ENCODE data around the gene KRTAP29-1. TPM values are rescaled to one million over a fixed set of nuclear protein-coding genes. Genes with fewer than 3 reads are reported as not detected.

Gene KRTAP29-1
- total and polyA plus RNA-seq, 2 donors (not counting 1 experiment from before 2014, with no cell fraction given) = not detected

GRCh38 chr17:41334385-41335305 is 32.0 kb upstream of the KRTAP29-1 start:
- no peak overlapping the region for H3K4me3 ChIP-seq (replicated peaks in 1 of 4; ENCODE audit: control extremely low read depth in 1 of 4, insufficient read depth in 1 of 4, low read depth in 3 of 4, low read length in 4 of 4)

GRCh38 chr17:41333836-41334235 is 31.2 kb upstream of the KRTAP29-1 start:
- Histone ChIP-seq H3K27ac (ENCODE audit: insufficient read depth, low read length) (no peak overlapping the region), H3K9ac (ENCODE audit: insufficient read depth, low read length) (no peak overlapping the region), H3K79me2 (ENCODE audit: control insufficient read depth, insufficient read depth, low read length) (no peaks in the 10 kb centered on the region), H3K4me2 (ENCODE audit: extremely low read depth, insufficient read depth, low read length) (no peak overlapping the region), H3K9me3 (ENCODE audit: control insufficient read depth, insufficient read depth, low read depth, low read length) (no peaks in the 10 kb centered on the region), H4K20me1 (ENCODE audit: control insufficient read depth, extremely low read depth, insufficient read depth, low read length) (no peaks in the 10 kb centered on the region), H3K4me1 (ENCODE audit: control insufficient read depth, extremely low read depth, insufficient read depth, low read length) (no peaks in the 10 kb centered on the region), H3K36me3 (ENCODE audit: control insufficient read depth, insufficient read depth, low read length) (no peaks in the 10 kb centered on the region), H2AFZ (ENCODE audit: low read length) (no peak overlapping the region), H3K4me3 (replicated peaks in 1 of 4; ENCODE audit: control extremely low read depth in 1 of 4, insufficient read depth in 1 of 4, low read depth in 3 of 4, low read length in 4 of 4) (no peak overlapping the region), H3K27me3 (ENCODE audit: control insufficient read depth, insufficient read depth, low read length) (peaks cover 4% of the 10 kb centered on the region)
- DNase-seq (ENCODE audit: low read depth in 2 of 2) = no peak
- TF ChIP-seq, protein P1, sequence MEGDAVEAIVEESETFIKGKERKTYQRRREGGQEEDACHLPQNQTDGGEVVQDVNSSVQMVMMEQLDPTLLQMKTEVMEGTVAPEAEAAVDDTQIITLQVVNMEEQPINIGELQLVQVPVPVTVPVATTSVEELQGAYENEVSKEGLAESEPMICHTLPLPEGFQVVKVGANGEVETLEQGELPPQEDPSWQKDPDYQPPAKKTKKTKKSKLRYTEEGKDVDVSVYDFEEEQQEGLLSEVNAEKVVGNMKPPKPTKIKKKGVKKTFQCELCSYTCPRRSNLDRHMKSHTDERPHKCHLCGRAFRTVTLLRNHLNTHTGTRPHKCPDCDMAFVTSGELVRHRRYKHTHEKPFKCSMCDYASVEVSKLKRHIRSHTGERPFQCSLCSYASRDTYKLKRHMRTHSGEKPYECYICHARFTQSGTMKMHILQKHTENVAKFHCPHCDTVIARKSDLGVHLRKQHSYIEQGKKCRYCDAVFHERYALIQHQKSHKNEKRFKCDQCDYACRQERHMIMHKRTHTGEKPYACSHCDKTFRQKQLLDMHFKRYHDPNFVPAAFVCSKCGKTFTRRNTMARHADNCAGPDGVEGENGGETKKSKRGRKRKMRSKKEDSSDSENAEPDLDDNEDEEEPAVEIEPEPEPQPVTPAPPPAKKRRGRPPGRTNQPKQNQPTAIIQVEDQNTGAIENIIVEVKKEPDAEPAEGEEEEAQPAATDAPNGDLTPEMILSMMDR (conservative IDR thresholded peaks at IDR 0.05 in 1 of 2, IDR thresholded peaks at IDR 0.05 in 1 of 2; ENCODE audit: low read depth in 1 of 2, low read length in 2 of 2) = no peak
- no peak for TF ChIP-seq EZH2 (IDR thresholded peaks at IDR 0.05; ENCODE audit: low read length, missing control alignments)

More at GRCh38 chr17:41334385-41335305, 32.0 kb upstream of the KRTAP29-1 start:
- Histone ChIP-seq H3K27me3 (ENCODE audit: control insufficient read depth, insufficient read depth, low read length) (peaks cover 5% of the 10 kb centered on the region), H3K4me2 (ENCODE audit: extremely low read depth, insufficient read depth, low read length) (no peak overlapping the region), H3K9ac (ENCODE audit: insufficient read depth, low read length) (no peak overlapping the region), H4K20me1 (ENCODE audit: control insufficient read depth, extremely low read depth, insufficient read depth, low read length) (no peaks in the 10 kb centered on the region), H3K36me3 (ENCODE audit: control insufficient read depth, insufficient read depth, low read length) (no peaks in the 10 kb centered on the region), H3K4me1 (ENCODE audit: control insufficient read depth, extremely low read depth, insufficient read depth, low read length) (no peaks in the 10 kb centered on the region), H3K79me2 (ENCODE audit: control insufficient read depth, insufficient read depth, low read length) (no peaks in the 10 kb centered on the region), H2AFZ (ENCODE audit: low read length) (no peak overlapping the region), H3K27ac (ENCODE audit: insufficient read depth, low read length) (no peak overlapping the region), H3K9me3 (ENCODE audit: control insufficient read depth, insufficient read depth, low read depth, low read length) (no peaks in the 10 kb centered on the region)
- DNase-seq (ENCODE audit: low read depth in 2 of 2) = no peak
- no peak for TF ChIP-seq EZH2 (IDR thresholded peaks at IDR 0.05; ENCODE audit: low read length, missing control alignments)
- TF ChIP-seq, protein P1 (conservative IDR thresholded peaks at IDR 0.05 in 1 of 2, IDR thresholded peaks at IDR 0.05 in 1 of 2; ENCODE audit: low read depth in 1 of 2, low read length in 2 of 2) = no peak

DNA sequence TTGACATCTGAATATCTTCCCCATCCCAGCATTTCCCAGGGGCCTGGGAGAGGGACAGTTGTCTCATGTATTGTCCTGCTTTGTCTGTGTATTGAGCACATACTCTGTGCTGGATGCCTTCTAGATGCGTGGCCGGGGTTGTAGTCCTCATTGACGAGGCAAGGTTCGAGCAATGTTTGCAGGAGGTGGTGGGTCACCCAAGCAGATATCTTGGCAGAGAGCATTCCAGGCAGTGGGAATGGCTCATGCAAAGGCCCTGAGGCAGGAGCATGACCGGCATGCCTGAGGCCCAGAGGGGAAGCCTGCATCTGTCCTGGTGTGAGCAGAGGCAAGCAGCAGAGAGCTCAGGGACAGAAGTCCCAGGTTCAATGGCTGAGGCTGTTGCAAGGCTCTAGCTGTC is 30.4 kb upstream of the KRTAP29-1 start:
- H3K9ac ChIP-seq (ENCODE audit: insufficient read depth, low read length) = no peak overlapping the region
- H3K27ac ChIP-seq (ENCODE audit: insufficient read depth, low read length) = no peak overlapping the region
- no peak for DNase-seq (ENCODE audit: low read depth in 2 of 2)
- H3K4me2 ChIP-seq (ENCODE audit: extremely low read depth, insufficient read depth, low read length) = no peak overlapping the region
- TF ChIP-seq, protein P1 (conservative IDR thresholded peaks at IDR 0.05 in 1 of 2, IDR thresholded peaks at IDR 0.05 in 1 of 2; ENCODE audit: low read depth in 1 of 2, low read length in 2 of 2) = no peak
- TF ChIP-seq EZH2 (IDR thresholded peaks at IDR 0.05; ENCODE audit: low read length, missing control alignments) = no peak
- no peak overlapping the region for H3K4me3 ChIP-seq (replicated peaks in 1 of 4; ENCODE audit: control extremely low read depth in 1 of 4, insufficient read depth in 1 of 4, low read depth in 3 of 4, low read length in 4 of 4)
- H3K9me3 ChIP-seq (ENCODE audit: control insufficient read depth, insufficient read depth, low read depth, low read length) = no peaks in the 10 kb centered on the region
- H3K36me3 ChIP-seq (ENCODE audit: control insufficient read depth, insufficient read depth, low read length) = no peaks in the 10 kb centered on the region
- peaks cover 4% of the 10 kb centered on the region for H3K27me3 ChIP-seq (ENCODE audit: control insufficient read depth, insufficient read depth, low read length)
- no peaks in the 10 kb centered on the region for H4K20me1 ChIP-seq (ENCODE audit: control insufficient read depth, extremely low read depth, insufficient read depth, low read length)
- no peaks in the 10 kb centered on the region for H3K79me2 ChIP-seq (ENCODE audit: control insufficient read depth, insufficient read depth, low read length)
- H3K4me1 ChIP-seq (ENCODE audit: control insufficient read depth, extremely low read depth, insufficient read depth, low read length) = no peaks in the 10 kb centered on the region
- no peak overlapping the region for H2AFZ ChIP-seq (ENCODE audit: low read length)

Measured in fibroblast of lung (primary cell).